ENCODE data around the gene SOST.

SOST gene

DNA sequence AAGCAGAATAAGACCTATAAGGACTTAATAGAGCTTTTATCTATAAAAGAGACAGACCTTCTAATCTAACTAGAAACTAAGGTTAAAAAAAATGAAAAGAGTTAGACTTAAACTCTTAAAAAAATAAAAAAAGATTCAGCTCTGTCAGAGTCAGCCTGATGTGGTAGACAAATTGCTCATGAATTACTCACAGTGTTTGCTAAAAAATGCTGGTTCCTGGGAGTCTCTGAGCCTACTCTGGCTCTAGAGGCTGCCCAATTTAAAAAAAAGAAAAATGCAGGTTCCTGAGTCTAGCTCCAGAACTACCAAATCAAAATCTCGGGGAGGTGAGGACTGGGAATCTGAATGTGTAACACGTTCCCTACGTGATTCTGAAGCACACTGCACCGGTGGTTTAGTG, 18.1 kb downstream of the SOST start:
- DNase-seq, result no peak

- DNase-seq, result no peak
Observed at GRCh38 chr17:43737722-43738121, 20.9 kb downstream of the SOST start.

DNA sequence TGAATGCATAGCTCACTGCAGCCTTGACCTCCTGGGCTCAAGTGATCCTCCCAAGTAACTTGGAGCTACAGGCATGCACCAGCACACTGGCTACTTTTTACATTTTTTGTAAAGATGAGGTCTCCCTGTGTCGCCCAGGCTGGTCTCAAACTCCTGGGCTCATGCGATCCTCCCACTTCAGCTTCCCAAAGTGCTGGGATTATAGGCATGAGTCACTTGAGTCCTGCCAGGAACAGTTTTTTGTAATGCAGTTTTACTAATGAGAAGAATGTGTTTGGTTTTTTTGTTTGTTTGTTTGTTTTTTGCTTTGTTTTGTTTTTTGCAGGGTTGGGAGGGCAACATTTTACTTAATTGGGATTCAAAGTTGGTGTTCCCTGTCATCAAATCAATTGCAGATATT, 22.2 kb downstream of the SOST start:
- no peak for DNase-seq

GRCh38 chr17:43734376-43734775, 24.2 kb downstream of the SOST start:
- DNase-seq, result no peak

DNA sequence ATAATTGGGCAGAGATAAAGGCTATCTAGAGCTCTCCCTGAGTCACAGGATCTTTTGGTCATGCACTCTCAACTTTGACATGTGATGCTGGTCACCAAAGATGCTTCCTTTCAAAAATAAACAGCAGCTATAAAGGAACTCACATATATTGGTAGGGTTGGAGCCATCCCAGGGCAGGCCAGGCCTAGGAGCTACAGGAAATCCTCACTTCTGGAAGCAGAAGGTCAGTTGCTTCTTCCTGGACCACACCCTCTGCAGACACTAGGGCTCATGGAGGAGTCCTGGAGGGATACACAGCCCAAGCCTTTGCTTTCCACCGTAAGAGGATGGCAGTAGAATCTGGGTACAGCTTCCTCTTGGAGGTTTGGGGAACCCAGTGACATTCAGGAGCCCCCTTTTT, 24.6 kb downstream of the SOST start:
- DNase-seq, result no peak

GRCh38 chr17:43732958-43733357, 25.6 kb downstream of the SOST start:
- no peak for DNase-seq

GRCh38 chr17:43728081-43728480, 30.5 kb downstream of the SOST start:
- DNase-seq, result no peak

- no peak for DNase-seq
Observed at GRCh38 chr17:43723697-43724359, 34.8 kb downstream of the SOST start.

DNA sequence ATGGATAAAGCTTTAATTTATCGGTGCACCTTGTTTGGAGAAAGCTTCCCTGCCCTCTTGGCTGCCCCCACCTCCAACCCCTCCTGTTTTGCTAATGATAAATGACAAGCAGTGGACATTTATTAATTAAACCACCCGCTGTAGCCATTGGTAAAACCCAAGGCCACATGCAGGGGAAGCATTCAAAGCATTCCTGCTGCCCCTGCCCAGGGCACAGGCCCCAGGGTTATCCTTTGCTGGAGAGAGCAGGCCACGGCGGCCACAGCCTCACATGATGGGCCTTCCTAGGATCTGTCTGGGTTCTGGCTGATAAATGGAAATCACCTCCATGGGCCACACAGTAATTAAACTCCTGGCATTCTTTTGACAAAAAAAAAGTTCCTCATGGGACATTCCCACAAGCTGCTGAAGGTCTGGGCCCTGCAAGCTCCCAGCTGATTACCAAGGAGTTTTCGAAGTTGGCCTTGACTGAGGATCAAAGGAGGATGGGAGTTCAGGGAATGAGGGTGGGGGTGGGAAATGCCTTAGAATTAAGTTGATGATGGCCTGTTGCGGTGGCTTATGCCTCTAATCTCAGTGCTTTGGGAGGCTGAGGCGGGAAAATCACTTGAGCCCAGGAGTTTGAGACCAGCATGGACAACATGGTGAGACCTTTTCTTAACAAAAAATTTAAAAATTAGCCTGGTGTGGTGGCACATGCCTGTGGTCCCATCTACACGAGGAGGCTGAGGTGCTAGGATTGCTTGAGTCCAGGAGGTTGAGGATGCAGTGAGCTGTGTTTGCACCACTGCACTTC, 35.5 kb downstream of the SOST start:
- no peak for DNase-seq

GRCh38 chr17:43722269-43722619, 36.3 kb downstream of the SOST start:
- no peak for DNase-seq

GRCh38 chr17:43721537-43722268, 36.9 kb downstream of the SOST start:
- no peak for DNase-seq

- peak; percentile 11 to 68 (median 44) for DNase-seq
Observed at GRCh38 chr17:43720311-43721060, 38.1 kb downstream of the SOST start.

DNA sequence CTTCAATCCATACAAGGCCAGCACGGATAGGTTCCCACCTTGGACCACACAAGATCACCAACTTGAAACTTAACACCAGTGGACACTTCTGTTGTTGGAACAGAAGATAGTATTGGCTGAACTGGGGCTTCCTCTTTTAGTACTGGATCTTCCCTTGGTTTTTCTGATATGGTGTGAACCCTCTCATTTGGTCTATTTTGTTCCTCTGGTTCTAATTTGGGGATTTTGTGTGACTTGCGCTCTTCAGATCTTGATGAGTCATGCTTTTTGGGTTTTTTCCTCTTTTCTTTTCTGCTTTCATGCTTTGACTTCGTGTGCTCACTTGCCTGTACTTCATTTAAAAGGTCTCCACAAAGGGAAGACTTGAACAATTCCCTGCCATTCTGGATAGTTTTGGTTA, 39.0 kb downstream of the SOST start:
- DNase-seq, result no peak

GRCh38 chr17:43718544-43718943, 40.0 kb downstream of the SOST start:
- no peak for DNase-seq

GRCh38 chr17:43717913-43718312, 40.7 kb downstream of the SOST start:
- no peak for DNase-seq

DNA sequence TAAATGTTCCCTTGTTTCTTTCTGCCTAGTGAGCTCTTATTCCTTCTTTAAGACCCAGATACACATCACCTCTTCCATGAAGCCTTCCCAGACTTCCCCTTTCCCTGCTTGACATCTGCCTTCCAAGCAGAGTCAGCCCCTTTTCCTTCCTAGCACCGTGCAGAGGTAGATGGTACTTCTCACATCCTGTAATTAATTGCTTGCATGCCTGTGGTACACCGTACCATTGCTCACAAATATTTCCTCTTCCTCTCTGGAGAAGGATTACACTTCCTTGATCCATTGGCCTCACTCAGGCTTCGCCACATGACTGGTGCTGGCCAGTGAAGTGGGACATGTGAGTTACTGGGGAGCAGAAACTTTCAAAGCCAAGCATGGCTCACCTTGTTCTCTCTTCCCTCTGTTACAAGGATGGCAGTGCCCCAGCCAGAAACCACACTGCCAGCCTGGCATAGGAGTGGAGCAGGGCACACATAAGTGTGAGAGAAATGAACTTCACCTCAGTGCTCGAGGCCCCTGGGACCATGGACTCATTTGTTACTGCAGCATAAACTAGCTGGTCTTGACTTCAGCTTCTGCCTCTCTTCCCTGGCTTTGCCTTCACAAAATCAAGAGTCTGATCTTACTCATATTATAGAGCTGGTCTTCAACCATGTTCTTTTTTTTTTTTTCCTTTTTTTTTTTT, 44.0 kb downstream of the SOST start:
- no peak for DNase-seq

DNA sequence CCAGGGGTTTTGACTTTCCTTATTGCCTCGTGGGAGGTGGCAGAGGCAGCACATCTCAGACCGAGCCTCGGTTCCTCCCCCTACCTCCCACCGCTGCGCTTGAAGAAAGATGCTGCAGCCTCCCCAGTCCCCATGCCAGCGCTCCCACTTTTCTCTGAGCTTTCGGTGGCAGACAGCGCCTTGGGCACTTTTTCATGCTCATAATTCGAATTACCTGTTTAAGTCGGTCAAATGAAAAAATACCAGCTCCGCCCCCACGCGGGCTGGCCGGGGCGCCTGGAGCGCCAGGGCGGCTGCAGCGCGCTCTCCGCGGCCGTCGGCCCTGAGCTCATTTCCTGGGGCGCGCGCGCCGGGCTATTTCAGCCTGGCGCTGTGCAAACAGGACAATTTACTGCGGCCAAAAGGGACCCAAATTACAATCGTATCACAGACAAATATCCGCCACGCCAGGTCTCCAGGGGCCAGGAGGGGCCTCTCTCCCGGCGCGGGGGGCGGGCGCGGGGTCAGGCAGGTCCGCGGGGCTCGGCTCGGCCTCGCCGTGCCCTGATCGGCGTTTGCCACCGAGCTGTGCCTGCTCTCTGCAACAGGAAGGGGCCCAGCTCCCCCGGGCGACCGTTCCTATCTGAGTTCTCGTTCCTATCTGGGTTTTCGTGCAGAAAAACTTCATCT, 45.0 kb downstream of the SOST start:
- DNase-seq, result no peak

DNA sequence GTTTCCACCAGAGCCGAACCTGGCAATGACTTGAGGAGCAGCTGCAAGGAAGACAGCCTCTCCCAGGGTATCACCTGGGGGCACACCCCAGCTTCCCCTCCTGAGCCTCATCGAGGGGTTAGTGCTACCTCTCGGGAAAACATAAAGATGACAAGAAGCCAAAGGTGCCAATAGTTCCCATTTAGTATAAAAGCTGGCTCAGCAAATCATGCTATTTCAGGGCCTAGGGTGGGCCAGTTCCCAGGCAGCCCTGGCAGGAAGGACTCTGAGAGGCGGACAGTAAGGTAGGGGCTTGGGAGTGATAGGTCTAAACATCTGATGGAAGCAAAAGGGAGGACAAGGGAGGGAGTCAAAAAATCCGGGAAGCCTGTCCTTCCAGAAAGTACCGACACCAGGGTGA, 46.2 kb downstream of the SOST start:
- no peak for DNase-seq

DNA sequence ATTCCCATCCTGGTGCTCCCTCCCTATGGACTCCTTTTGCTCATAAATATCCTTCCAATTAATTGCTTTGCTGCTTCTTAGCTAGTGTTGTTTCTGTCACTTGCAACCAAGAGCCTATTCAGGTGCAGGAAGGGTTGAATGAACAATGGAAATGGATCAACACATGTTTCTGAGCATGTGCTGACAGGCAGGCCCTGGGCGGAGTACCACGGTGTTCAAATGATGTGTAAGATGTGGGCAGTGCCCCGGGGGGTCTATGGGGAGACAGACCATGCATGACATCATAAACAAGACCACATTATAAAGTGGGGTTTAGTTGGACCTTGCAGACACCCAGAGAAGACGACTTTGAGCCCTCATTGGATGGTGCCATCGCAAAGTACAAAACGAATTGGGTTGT, 48.5 kb downstream of the SOST start:
- DNase-seq, result no peak

DNA sequence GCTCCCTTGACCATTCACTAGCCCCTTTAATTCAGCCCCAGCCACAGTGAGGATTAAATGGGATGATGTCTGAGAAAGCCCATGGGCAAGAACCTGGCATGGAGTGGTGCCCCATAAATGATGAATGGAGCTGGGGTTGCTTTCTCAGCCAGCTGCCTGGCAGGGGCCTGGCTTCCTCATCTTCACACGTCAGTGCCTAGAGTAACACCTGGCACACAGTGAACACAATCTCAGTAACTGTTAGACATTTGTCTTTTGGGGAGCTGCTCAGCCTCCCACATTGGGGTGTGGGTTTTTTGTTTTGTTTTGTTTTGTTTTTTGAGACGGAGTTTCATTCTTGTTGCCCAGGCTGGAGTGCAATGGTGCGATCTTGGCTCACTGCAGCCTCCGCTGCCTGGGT, 49.4 kb downstream of the SOST start:
- no peak for DNase-seq

- DNase-seq, result no peak
Observed at GRCh38 chr17:43707184-43707583, 51.4 kb downstream of the SOST start.

- no peak for DNase-seq
Observed at GRCh38 chr17:43706235-43706634, 52.4 kb downstream of the SOST start.

All from activated naive CD4-positive, alpha-beta T cell (primary cell).